GM23248 (cell line): ENCODE results near the gene PINLYP.

Source experiments
- EZH2 ChIP-seq: fragments of 200-600 bp; sonication (generic); IDR thresholded peaks from 2 replicates; pipeline ENCODE4 v1.6.1; 2018; ENCODE audit warnings: antibody characterized with exemption, mild to moderate bottlenecking; ENCODE audit not compliant: insufficient read depth, poor library complexity, severe bottlenecking
- EZH2phosphoT487 ChIP-seq: fragments of 200-600 bp; sonication (generic); IDR thresholded peaks from 2 replicates; pipeline ENCODE4 v1.6.1; 2018; ENCODE audit warnings: antibody characterized with exemption, moderate library complexity, mild to moderate bottlenecking, low read depth; ENCODE audit not compliant: insufficient read depth

- TF ChIP-seq EZH2, result no peak
- no peak for TF ChIP-seq EZH2phosphoT487
Observed at GRCh38 chr19:43546581-43546980, 29.0 kb upstream of the PINLYP start.
